ENCODE data around the gene GGACT. TPM values are rescaled to one million over a fixed set of nuclear protein-coding genes. Genes with fewer than 3 reads are reported as not detected.

Gene GGACT
- total RNA-seq = 4.2 and 6.7 TPM in 2 replicates

GRCh38 chr13:100588331-100589177 lies at the start of gene GGACT:
Gene GGACT (minus strand): TSS chr13:100588789. CDS start chr13:100532591, 56,198 bp downstream.

Other genes with a start within 250 kb of the GGACT start
- gene TMTC4, start 86.0 kb upstream of the GGACT start, total RNA-seq = 22.9 and 24.4 TPM in 2 replicates